GM19452 (cell line): ENCODE data around the gene NECAP2.

Source experiments
- ATAC-seq: cut with Tn5 transposase; IDR thresholded peaks from one replicate; pipeline ENCODE4 v1.9.1; 2021; ENCODE audit not compliant: unreplicated experiment

The NECAP2 gene

GRCh38 chr1:16440470-16441281 lies at the start of gene NECAP2:
Gene NECAP2, plus strand, starts transcription at chr1:16440724. Its CDS starts 38 bp downstream, at chr1:16440762.
- peak; percentile 89 for ATAC-seq

GRCh38 chr1:16391411-16391810 lies 49.1 kb upstream of the NECAP2 start:
- ATAC-seq: no peak

- ATAC-seq: no peak
Observed at GRCh38 chr1:16392740-16393569, 47.6 kb upstream of the NECAP2 start.

- ATAC-seq: no peak
Observed at GRCh38 chr1:16393570-16394521, 46.7 kb upstream of the NECAP2 start.

GRCh38 chr1:16394977-16395376 lies 45.5 kb upstream of the NECAP2 start:
- ATAC-seq: no peak

GRCh38 chr1:16396591-16396990 lies 43.9 kb upstream of the NECAP2 start:
- ATAC-seq: no peak

- no peak for ATAC-seq
Observed at GRCh38 chr1:16397120-16397519, 43.4 kb upstream of the NECAP2 start.

- no peak for ATAC-seq
Observed at GRCh38 chr1:16398371-16398953, 42.1 kb upstream of the NECAP2 start.

- ATAC-seq: no peak
Observed at GRCh38 chr1:16402742-16403141, 37.8 kb upstream of the NECAP2 start.

GRCh38 chr1:16405441-16405840 lies 35.1 kb upstream of the NECAP2 start:
- no peak for ATAC-seq

GRCh38 chr1:16406868-16407267 lies 33.7 kb upstream of the NECAP2 start:
- ATAC-seq: no peak

GRCh38 chr1:16409536-16410152 lies 30.9 kb upstream of the NECAP2 start:
- no peak for ATAC-seq

GRCh38 chr1:16410803-16411202 lies 29.7 kb upstream of the NECAP2 start:
- no peak for ATAC-seq

- ATAC-seq: no peak
Observed at GRCh38 chr1:16413191-16413590, 27.3 kb upstream of the NECAP2 start.

GRCh38 chr1:16418823-16419425 lies 21.6 kb upstream of the NECAP2 start:
- ATAC-seq: no peak

- ATAC-seq: peak; percentile 95
Observed at GRCh38 chr1:16420424-16421118, 20.0 kb upstream of the NECAP2 start.

- no peak for ATAC-seq
Observed at GRCh38 chr1:16421201-16421600, 19.3 kb upstream of the NECAP2 start.

GRCh38 chr1:16422041-16422440 lies 18.5 kb upstream of the NECAP2 start:
- no peak for ATAC-seq
